Measurements from ENCODE around the gene HMOX2.

DNA sequence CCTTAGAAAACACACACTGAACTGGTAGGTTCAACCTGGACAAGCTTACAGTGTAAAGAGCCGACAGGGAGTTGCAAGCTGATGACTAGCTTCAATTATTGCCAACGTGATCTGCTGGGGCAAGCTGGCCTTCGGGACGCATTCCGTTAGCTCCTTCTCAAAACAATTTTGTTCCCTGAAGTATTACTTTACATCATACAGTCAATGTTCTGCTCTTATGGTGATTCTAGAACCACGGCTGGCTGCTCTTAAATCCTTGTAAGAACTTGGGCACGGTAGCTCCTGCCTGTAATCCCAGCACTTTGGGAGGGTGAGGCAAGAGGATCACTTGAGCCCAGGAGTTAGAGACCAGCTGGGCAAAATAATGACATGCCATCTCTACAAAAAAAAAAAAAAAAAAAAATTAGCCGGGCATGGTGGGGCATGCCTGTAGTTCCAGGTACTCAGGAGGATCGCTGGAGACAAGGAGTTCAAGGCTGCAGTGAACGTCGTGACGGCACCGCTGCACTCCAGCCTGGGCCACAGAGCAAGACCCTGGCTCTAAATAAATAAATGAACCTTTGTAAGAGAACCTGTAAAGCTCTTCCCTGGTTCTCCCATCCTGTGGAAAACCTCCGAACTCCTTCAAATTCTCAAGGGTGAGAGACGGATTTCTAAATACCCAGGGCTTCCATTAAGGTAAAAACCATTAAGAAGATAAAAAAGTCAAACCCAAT is 60.4 kb downstream of the HMOX2 start:
- TF ChIP-seq POLR2AphosphoS5 (IDR thresholded peaks at IDR 0.05) = no peak
- no peak for TF ChIP-seq EP300 (IDR thresholded peaks at IDR 0.05; ENCODE audit: low read depth)

Measured in transverse colon (tissue), 3 donors.